Measurements from ENCODE around the gene TACR3. TPM values are rescaled to one million over a fixed set of nuclear protein-coding genes. Genes with fewer than 3 reads are reported as not detected.
"Not testable (repeated sequence)": the region's sequence is repeated elsewhere in the genome, so short reads cannot be mapped to it uniquely, and the experiment has no call there.

Gene TACR3
- total and polyA plus RNA-seq, 9 of the 15 experiments (the other 6 are each of a cell fraction or from before 2014, with no cell fraction given): not detected

- H3K4me2 ChIP-seq (ENCODE audit: insufficient read depth, low read length); H3K4me1 ChIP-seq (replicated peaks in 1 of 2; ENCODE audit: control insufficient read depth in 2 of 2, insufficient read depth in 2 of 2, low read length in 2 of 2); CTCF ChIA-PET (ENCODE audit: low intra/inter-chr PET ratio); intact Hi-C loops (cut with micrococcal nuclease); H3K79me2 ChIP-seq (ENCODE audit: control insufficient read depth, insufficient read depth, low read length); DNase-seq (ENCODE audit: extremely low read depth in 1 of 4, low spot score in 3 of 4); in situ Hi-C loops (cut with MboI); POLR2A ChIA-PET; H3K4me3 ChIP-seq; H3K9me3 ChIP-seq (replicated peaks; ENCODE audit: control insufficient read depth, insufficient read depth, low read depth, low read length); FAIRE-seq; BruUV-seq (replicated peaks); H3K27me3 ChIP-seq (ENCODE audit: control insufficient read depth in 2 of 2, insufficient read depth in 2 of 2, low read length in 2 of 2); ATAC-seq; H3K9ac ChIP-seq (ENCODE audit: insufficient read depth in 1 of 2, low read depth in 2 of 2, low read length in 2 of 2); H3K9me1 ChIP-seq (ENCODE audit: control insufficient read depth, insufficient read depth, low read length); H3K27ac ChIP-seq (ENCODE audit: extremely low read depth, low read depth, low read length); H4K20me1 ChIP-seq (replicated peaks; ENCODE audit: control insufficient read depth, insufficient read depth, low read length); H3K36me3 ChIP-seq (ENCODE audit: control insufficient read depth, insufficient read depth, low read length); H2AFZ ChIP-seq (ENCODE audit: low read depth, low read length): not testable (repeated sequence)
These were observed 53.0 kb downstream of the TACR3 start for GRCh38 chr4:103666764-103667163.

GRCh38 chr4:103664436-103665075 lies 55.2 kb downstream of the TACR3 start:
- intact Hi-C loops (cut with micrococcal nuclease) (no loop called here), in situ Hi-C loops (cut with MboI) (no loop called here)
- Histone ChIP-seq H3K27ac (ENCODE audit: extremely low read depth, low read depth, low read length) (no peak overlapping the region), H3K9me3 (replicated peaks; ENCODE audit: control insufficient read depth, insufficient read depth, low read depth, low read length) (no peaks in the 10 kb centered on the region), H4K20me1 (replicated peaks; ENCODE audit: control insufficient read depth, insufficient read depth, low read length) (no peaks in the 10 kb centered on the region), H3K4me1 (replicated peaks in 1 of 2; ENCODE audit: control insufficient read depth in 2 of 2, insufficient read depth in 2 of 2, low read length in 2 of 2) (no peaks in the 10 kb centered on the region), H3K4me3 (no peak overlapping the region), H3K79me2 (ENCODE audit: control insufficient read depth, insufficient read depth, low read length) (no peaks in the 10 kb centered on the region), H3K36me3 (ENCODE audit: control insufficient read depth, insufficient read depth, low read length) (no peaks in the 10 kb centered on the region), H3K9me1 (ENCODE audit: control insufficient read depth, insufficient read depth, low read length) (no peaks in the 10 kb centered on the region), H3K27me3 (ENCODE audit: control insufficient read depth in 2 of 2, insufficient read depth in 2 of 2, low read length in 2 of 2) (no peaks in the 10 kb centered on the region), H3K4me2 (ENCODE audit: insufficient read depth, low read length) (no peak overlapping the region), H2AFZ (ENCODE audit: low read depth, low read length) (no peak overlapping the region), H3K9ac (ENCODE audit: insufficient read depth in 1 of 2, low read depth in 2 of 2, low read length in 2 of 2) (no peak overlapping the region)
- no TSS peak for BruUV-seq (replicated peaks)
- FAIRE-seq (no peak), ATAC-seq (no peak), DNase-seq (ENCODE audit: extremely low read depth in 1 of 4, low spot score in 3 of 4) (no peak)
- CTCF ChIA-PET (ENCODE audit: low intra/inter-chr PET ratio): no interaction called here
- WGBS (ENCODE audit: insufficient coverage, low coverage, missing lambda C conversion rate): 3% methylated on average over 2 of the region's 2 CpGs
- POLR2A ChIA-PET: no interaction called here
- TF ChIP-seq, protein P1, sequence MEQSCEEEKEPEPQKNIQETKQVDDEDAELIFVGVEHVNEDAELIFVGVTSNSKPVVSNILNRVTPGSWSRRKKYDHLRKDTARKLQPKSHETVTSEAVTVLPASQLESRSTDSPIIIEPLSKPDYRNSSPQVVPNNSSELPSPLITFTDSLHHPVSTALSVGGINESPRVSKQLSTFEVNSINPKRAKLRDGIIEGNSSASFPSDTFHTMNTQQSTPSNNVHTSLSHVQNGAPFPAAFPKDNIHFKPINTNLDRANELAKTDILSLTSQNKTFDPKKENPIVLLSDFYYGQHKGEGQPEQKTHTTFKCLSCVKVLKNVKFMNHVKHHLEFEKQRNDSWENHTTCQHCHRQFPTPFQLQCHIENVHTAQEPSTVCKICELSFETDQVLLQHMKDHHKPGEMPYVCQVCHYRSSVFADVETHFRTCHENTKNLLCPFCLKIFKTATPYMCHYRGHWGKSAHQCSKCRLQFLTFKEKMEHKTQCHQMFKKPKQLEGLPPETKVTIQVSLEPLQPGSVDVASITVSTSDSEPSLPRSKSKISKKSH (CRISPR knock-in tag; IDR thresholded peaks at IDR 0.05): no peak
- TF ChIP-seq, protein P2, sequence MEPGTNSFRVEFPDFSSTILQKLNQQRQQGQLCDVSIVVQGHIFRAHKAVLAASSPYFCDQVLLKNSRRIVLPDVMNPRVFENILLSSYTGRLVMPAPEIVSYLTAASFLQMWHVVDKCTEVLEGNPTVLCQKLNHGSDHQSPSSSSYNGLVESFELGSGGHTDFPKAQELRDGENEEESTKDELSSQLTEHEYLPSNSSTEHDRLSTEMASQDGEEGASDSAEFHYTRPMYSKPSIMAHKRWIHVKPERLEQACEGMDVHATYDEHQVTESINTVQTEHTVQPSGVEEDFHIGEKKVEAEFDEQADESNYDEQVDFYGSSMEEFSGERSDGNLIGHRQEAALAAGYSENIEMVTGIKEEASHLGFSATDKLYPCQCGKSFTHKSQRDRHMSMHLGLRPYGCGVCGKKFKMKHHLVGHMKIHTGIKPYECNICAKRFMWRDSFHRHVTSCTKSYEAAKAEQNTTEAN (CRISPR knock-in tag; IDR thresholded peaks at IDR 0.05): no peak
- TF ChIP-seq NCOA2 (IDR thresholded peaks at IDR 0.05; ENCODE audit: partially characterized antibody in 2 of 2): no peak
